Astrocyte (in vitro differentiated cells and primary cell): ENCODE measurements around the gene MAPK9. TPM values are rescaled to one million over a fixed set of nuclear protein-coding genes. Genes with fewer than 3 reads are reported as not detected.

Experiments used
- total RNA-seq: library from RNA; stranded (reverse); gene quantifications from 2 replicates; pipeline ENCODE4 v1.2.1, GENCODE V29; 2021

The MAPK9 gene
- total RNA-seq, 1 donor from 2014 or later, result 34.0 TPM

Other genes with a start within 250 kb of the MAPK9 start
- gene RNF130, start 220.3 kb downstream of the MAPK9 start, total RNA-seq, result 28.7 and 29.8 TPM in 2 replicates
- 0.22 and 0.41 TPM in 2 replicates for gene RASGEF1C, start 82.9 kb downstream of the MAPK9 start, total RNA-seq
- 14.6 and 19.0 TPM in 2 replicates for gene GFPT2, start 61.3 kb upstream of the MAPK9 start, total RNA-seq
- 33.7 and 41.7 TPM in 2 replicates for gene CNOT6, start 202.3 kb upstream of the MAPK9 start, total RNA-seq